Muscle layer of colon (tissue), 2 donors: ENCODE data around the gene VEGFC.

Experiments
- H3K27ac ChIP-seq: one replicate; pipeline ENCODE4 v1.7.0; 2013; ENCODE audit warnings: low read depth, mild to moderate bottlenecking, low read length, moderate library complexity
- H3K27me3 ChIP-seq, 2 donors: one replicate each; pipeline ENCODE4 v1.7.0; 2013; ENCODE audit warnings: low read length in 2 of 2, mild to moderate bottlenecking in 2 of 2; ENCODE audit not compliant: insufficient read depth in 2 of 2, control insufficient read depth in 1 of 2
- H3K36me3 ChIP-seq: one replicate; pipeline ENCODE4 v1.7.0; 2013; ENCODE audit warnings: mild to moderate bottlenecking, low read length; ENCODE audit not compliant: insufficient read depth
- H3K4me1 ChIP-seq: one replicate; pipeline ENCODE4 v1.7.0; 2013; ENCODE audit warnings: mild to moderate bottlenecking, low read length; ENCODE audit not compliant: insufficient read depth
- H3K4me3 ChIP-seq, 2 donors: one replicate each; pipeline ENCODE4 v1.7.0; 2013; ENCODE audit warnings: low read length in 2 of 2, low read depth in 1 of 2, mild to moderate bottlenecking in 1 of 2, moderate library complexity in 1 of 2
- H3K9ac ChIP-seq: one replicate; pipeline ENCODE4 v1.7.0; 2013; ENCODE audit warnings: low read length
- H3K9me3 ChIP-seq: one replicate; pipeline ENCODE4 v1.7.0; 2013; ENCODE audit warnings: mild to moderate bottlenecking, low read length
- donor health status: abdominal sarcoma.
- donor health status: Adenocarcinoma of cecum.

VEGFC gene

DNA sequence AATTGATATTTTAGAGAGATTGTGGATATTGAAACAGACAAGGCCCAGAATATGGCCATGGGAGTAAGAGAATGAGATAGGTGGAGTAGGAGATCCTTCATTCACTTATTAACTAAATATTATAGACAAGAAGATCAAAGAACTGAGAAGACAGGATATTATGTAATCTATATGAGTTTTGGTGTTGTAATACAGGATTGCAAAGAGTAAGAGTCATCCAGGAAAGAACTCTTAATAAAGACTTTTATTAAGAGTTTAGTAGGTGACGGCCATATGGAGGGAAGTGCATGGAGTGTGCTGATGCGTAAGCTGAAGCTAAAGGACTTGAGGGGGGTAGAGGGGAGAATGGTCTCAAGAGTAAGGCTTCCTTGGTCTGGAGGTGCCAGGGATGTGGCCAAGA lies 153.7 kb downstream of the VEGFC start:
- Histone ChIP-seq H3K9ac (no peak overlapping the region), H3K36me3 (no peaks in the 10 kb centered on the region), H3K27ac (no peak overlapping the region), H3K9me3 (no peaks in the 10 kb centered on the region), H3K4me1 (no peaks in the 10 kb centered on the region), H3K27me3 (no peaks in the 10 kb centered on the region), H3K4me3 (no peak overlapping the region)

DNA sequence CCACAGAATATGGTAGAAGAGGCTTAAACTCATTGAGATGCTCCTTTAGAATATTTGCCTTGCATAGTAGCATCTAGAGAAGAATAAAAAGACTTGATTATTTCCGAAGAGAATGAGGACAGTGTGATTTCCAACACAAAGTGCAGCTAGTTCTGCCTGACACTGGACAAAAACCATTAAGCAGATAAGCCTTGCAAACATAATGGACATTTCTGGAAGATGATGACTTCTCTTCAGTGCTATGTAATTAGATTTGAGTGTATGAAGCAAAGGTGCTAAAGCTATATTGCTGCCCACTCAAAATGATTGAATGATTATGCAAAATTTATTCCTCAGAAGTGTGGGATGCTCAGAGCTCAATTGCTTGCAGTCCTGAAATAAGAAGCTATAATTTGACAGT lies 156.4 kb downstream of the VEGFC start:
- no peaks in the 10 kb centered on the region for H3K4me1 ChIP-seq
- no peaks in the 10 kb centered on the region for H3K9me3 ChIP-seq
- no peak overlapping the region for H3K9ac ChIP-seq
- no peak overlapping the region for H3K27ac ChIP-seq
- H3K27me3 ChIP-seq, result no peaks in the 10 kb centered on the region
- no peak overlapping the region for H3K4me3 ChIP-seq
- H3K36me3 ChIP-seq, result no peaks in the 10 kb centered on the region

DNA sequence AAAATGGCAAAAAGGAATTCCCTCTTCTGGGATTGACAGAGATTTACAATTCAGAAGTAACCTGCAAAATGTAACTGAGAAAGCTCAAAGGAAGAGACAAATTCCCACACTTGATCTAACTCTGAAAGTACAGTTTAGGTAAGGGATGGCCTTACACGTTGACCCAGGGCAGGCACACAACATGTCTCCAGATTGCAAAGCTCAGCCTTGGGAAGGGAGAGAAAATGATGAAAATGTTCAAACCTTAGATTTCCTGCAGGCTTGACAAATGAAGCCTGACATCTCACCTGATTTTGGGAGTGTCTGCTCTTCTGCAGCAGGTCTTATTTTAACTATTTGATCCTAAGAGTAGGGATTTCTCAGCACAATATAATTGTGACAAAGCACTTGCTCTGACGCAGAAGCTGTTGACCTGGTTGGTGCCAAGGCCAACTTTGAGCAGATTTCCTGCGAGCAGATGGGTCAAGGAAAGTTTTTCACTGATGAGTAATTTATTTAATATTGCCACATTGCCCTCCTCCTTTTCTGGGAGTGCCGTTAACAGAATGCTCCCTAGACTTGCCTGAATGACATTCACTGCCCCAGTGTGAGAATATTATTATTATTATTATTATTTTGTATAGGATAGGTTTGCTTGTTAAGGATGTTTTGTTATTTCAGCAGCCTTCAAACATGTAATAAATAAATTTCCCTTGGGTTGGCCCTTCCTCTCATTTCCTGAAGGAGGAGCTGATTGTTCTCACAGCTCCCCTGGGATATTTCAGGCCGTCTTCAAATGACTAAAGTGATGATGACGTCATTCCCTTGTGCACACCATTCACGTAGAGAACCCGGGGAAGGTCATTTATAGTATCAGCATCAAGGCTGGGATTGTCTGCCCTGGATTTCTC lies 157.1 kb downstream of the VEGFC start:
- no peaks in the 10 kb centered on the region for H3K9me3 ChIP-seq
- H3K4me1 ChIP-seq, result no peaks in the 10 kb centered on the region
- no peaks in the 10 kb centered on the region for H3K27me3 ChIP-seq
- H3K36me3 ChIP-seq, result no peaks in the 10 kb centered on the region
- no peak overlapping the region for H3K9ac ChIP-seq
- no peak overlapping the region for H3K4me3 ChIP-seq
- no peak overlapping the region for H3K27ac ChIP-seq
